Measurements from ENCODE around the gene PLSCR1. TPM values are rescaled to one million over a fixed set of nuclear protein-coding genes. Genes with fewer than 3 reads are reported as not detected.
A peak's percentile ranks its signal among the peaks of the same experiment; 100 is the strongest.
"Not testable (repeated sequence)": the region's sequence is repeated elsewhere in the genome, so short reads cannot be mapped to it uniquely, and the experiment has no call there.

The PLSCR1 gene
- total RNA-seq, 1 experiment from 2014 or later = 46.7 TPM

- in situ Hi-C loops (cut with HindIII; ENCODE audit: low pct_unique_long_range_greater_than_20kb, low sequenced_read_pairs); DNase-seq (ENCODE audit: low read depth): not testable (repeated sequence)
These were observed 47.1 kb downstream of the PLSCR1 start for GRCh38 chr3:146497145-146497843.

GRCh38 chr3:146496726-146497125, 47.7 kb downstream of the PLSCR1 start:
- no peak for DNase-seq (ENCODE audit: low read depth)

GRCh38 chr3:146496251-146496650, 48.2 kb downstream of the PLSCR1 start:
- no peak for DNase-seq (ENCODE audit: low read depth)

More at GRCh38 chr3:146496726-146497125, 47.7 kb downstream of the PLSCR1 start:
- in situ Hi-C loops (cut with HindIII; ENCODE audit: low pct_unique_long_range_greater_than_20kb, low sequenced_read_pairs) = no loop called here

DNA sequence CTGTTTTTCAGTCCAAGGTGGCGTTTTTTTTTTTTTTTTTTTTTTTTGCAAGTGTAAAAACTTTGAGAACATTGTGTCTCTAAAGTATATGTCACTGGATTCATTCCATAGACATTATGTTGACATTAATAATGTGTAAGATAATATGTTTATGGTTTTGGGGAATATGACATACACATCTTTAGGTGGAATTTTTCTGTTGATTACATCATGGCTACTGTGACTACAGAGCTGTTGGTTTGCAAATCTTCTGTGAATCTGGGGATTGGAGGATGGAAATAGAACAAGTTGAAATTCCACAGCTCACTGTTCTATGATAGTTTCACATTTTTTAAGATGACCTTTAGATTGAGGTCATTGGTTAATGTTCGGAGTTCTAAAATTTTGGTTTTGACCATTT, 50.6 kb downstream of the PLSCR1 start:
- in situ Hi-C loops (cut with HindIII; ENCODE audit: low pct_unique_long_range_greater_than_20kb, low sequenced_read_pairs) = no loop called here
- DNase-seq (ENCODE audit: low read depth) = no peak

More at GRCh38 chr3:146496251-146496650, 48.2 kb downstream of the PLSCR1 start:
- in situ Hi-C loops (cut with HindIII; ENCODE audit: low pct_unique_long_range_greater_than_20kb, low sequenced_read_pairs) = no loop called here

DNA sequence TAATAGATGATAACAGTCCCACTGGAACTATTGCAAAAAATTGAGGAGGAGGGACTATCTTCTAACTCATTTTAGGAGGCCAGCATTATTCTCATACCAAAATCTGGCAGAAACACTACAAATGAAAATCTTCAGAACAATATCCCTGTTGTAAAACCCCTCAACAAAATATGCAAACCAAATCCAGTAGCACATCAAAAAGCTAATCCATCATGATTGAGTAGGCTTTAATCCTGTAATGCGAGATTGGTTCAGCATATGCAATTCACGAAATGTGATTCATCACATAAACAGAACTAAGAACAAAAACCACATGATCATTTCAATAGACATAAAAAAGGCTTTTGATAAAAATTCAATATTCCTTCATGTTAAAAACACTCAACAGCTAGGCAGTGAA, 51.2 kb downstream of the PLSCR1 start:
- in situ Hi-C loops (cut with HindIII; ENCODE audit: low pct_unique_long_range_greater_than_20kb, low sequenced_read_pairs) = no loop called here
- DNase-seq (ENCODE audit: low read depth) = no peak

DNA sequence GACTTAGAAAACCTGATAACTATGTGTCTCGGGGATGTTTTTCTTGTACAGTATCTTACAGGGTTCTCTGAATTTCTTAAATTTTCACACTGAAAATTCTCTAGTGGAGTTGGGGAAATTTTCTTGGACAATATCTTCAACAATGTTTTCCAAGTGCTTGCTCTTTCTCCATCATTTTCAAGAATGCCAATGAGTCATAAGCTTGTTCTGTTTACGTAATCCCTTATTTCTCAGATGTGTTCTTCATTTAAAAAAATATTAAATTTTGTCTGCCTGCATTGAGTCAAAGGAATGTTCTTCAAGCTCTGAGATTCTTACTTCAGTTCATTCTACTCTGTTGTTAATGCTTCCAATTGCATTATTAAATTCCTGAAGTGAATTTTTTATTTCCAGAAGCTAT, 53.1 kb downstream of the PLSCR1 start:
- in situ Hi-C loops (cut with HindIII; ENCODE audit: low pct_unique_long_range_greater_than_20kb, low sequenced_read_pairs) = no loop called here
- no peak for DNase-seq (ENCODE audit: low read depth)

DNA sequence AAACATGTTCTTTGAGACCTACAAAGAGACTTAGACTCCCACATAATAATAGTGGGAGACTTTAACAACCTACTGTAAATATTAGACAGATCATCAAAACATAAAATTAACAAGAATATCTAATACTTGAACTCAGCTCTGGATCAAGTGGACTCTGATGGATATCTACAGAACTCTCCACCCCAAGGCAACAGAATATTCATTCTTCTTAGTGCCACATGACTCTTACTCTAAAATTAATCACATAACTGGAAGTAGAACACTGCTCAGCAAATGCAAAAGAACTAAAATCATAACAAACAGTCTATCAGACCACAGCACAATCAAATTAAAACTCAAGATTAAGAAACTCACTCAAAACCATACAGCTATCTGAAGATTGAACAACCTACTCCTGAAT, 59.1 kb downstream of the PLSCR1 start:
- no peak for DNase-seq (ENCODE audit: low read depth)

GRCh38 chr3:146476094-146476740, 68.2 kb downstream of the PLSCR1 start:
- DNase-seq (ENCODE audit: low read depth) = no peak
- in situ Hi-C loops (cut with HindIII; ENCODE audit: low pct_unique_long_range_greater_than_20kb, low sequenced_read_pairs) = no loop called here

More for the DNA sequence above, 59.1 kb downstream of the PLSCR1 start:
- in situ Hi-C loops (cut with HindIII; ENCODE audit: low pct_unique_long_range_greater_than_20kb, low sequenced_read_pairs) = no loop called here

GRCh38 chr3:146474976-146475375, 69.4 kb downstream of the PLSCR1 start:
- in situ Hi-C loops (cut with HindIII; ENCODE audit: low pct_unique_long_range_greater_than_20kb, low sequenced_read_pairs); DNase-seq (ENCODE audit: low read depth): not testable (repeated sequence)

- in situ Hi-C loops (cut with HindIII; ENCODE audit: low pct_unique_long_range_greater_than_20kb, low sequenced_read_pairs) = no loop called here
- no peak for DNase-seq (ENCODE audit: low read depth)
These were observed 70.7 kb downstream of the PLSCR1 start for GRCh38 chr3:146473726-146474125.

DNA sequence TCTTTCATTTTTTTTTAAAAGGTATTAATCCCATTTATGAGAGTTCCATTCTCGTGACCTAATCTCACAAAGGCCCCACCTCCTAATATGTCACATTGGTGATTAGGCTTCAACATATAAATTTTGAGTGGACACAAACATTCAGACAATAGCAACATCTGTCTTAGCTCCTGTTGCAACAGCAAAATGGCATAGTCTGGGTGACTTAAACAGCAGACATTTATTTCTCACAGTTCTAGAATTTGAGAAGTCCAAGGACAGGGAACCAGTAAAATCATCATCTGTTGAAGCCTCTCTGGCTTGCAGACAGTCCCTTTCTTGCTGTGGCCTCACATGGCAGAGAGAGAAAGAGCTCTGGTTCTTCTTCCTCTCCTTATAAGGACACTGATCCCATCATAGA, 71.8 kb downstream of the PLSCR1 start:
- DNase-seq (ENCODE audit: low read depth) = no peak
- in situ Hi-C loops (cut with HindIII; ENCODE audit: low pct_unique_long_range_greater_than_20kb, low sequenced_read_pairs) = no loop called here

DNA sequence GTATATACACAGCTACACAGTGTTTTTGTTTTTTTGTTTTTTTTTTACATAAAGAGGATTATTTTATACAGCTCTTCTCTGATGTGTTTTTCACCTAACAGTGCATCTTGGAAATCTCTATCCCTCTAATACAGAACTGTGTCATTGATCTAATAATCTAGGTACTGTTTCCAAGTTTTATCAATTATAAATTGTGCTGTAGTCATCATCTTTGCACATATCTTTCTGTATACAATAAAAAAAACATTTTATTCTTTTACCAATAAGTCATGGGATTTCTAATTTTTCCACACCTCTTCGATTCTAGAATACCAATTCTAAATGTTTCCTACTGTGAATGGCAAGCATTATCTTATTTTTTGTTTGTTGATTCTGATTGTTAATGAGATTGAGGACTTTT, 73.4 kb downstream of the PLSCR1 start:
- DNase-seq (ENCODE audit: low read depth) = no peak
- in situ Hi-C loops (cut with HindIII; ENCODE audit: low pct_unique_long_range_greater_than_20kb, low sequenced_read_pairs) = no loop called here

- in situ Hi-C loops (cut with HindIII; ENCODE audit: low pct_unique_long_range_greater_than_20kb, low sequenced_read_pairs) = no loop called here
These were observed 73.9 kb downstream of the PLSCR1 start for GRCh38 chr3:146470425-146470990.

GRCh38 chr3:146469150-146470017, 75.0 kb downstream of the PLSCR1 start, which contains the start of gene PLSCR2:
PLSCR2 (minus strand) TSS chr3:146469561; CDS start chr3:146459904, 9,657 bp downstream.
- DNase-seq (ENCODE audit: low read depth) = peak; percentile 78
- in situ Hi-C loops (cut with HindIII; ENCODE audit: low pct_unique_long_range_greater_than_20kb, low sequenced_read_pairs) = no loop called here

More at GRCh38 chr3:146470425-146470990, 73.9 kb downstream of the PLSCR1 start:
- DNase-seq (ENCODE audit: low read depth) = peak; percentile 6

DNA sequence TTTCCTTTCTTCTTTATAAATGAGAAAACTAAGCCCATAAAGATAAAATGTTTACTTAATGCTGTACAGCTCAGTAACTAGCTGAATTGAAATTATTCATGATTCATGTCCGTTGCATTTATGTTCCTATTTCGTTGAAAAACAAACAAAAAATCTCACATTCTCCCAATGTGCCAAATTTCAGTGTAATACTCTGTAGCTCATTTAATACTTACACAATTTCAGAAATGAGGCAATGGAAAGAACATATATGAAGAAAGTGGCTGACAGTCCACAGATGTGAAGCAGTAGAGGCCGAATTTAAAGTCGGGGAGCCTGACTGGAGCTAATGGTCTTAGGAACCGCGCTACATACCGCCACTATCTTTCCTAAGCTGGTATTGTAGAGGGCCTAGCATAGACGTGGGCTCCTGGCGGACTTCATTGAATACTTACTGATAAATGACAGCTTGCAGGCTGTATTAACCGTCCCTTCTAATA, 75.7 kb downstream of the PLSCR1 start:
- DNase-seq (ENCODE audit: low read depth) = peak; percentile 6

GRCh38 chr3:146468234-146468633, 76.2 kb downstream of the PLSCR1 start:
- in situ Hi-C loops (cut with HindIII; ENCODE audit: low pct_unique_long_range_greater_than_20kb, low sequenced_read_pairs) = no loop called here
- peak; percentile 23 for DNase-seq (ENCODE audit: low read depth)

More for the DNA sequence above, 75.7 kb downstream of the PLSCR1 start:
- in situ Hi-C loops (cut with HindIII; ENCODE audit: low pct_unique_long_range_greater_than_20kb, low sequenced_read_pairs) = no loop called here

- DNase-seq (ENCODE audit: low read depth) = no peak
- in situ Hi-C loops (cut with HindIII; ENCODE audit: low pct_unique_long_range_greater_than_20kb, low sequenced_read_pairs) = no loop called here
These were observed 77.8 kb downstream of the PLSCR1 start for GRCh38 chr3:146466604-146467003.

Data from Caki2 (cell line).